ENCODE results near the gene CD47.
A peak's percentile ranks its signal among the peaks of the same experiment; 100 is the strongest.

CD47 gene

DNA sequence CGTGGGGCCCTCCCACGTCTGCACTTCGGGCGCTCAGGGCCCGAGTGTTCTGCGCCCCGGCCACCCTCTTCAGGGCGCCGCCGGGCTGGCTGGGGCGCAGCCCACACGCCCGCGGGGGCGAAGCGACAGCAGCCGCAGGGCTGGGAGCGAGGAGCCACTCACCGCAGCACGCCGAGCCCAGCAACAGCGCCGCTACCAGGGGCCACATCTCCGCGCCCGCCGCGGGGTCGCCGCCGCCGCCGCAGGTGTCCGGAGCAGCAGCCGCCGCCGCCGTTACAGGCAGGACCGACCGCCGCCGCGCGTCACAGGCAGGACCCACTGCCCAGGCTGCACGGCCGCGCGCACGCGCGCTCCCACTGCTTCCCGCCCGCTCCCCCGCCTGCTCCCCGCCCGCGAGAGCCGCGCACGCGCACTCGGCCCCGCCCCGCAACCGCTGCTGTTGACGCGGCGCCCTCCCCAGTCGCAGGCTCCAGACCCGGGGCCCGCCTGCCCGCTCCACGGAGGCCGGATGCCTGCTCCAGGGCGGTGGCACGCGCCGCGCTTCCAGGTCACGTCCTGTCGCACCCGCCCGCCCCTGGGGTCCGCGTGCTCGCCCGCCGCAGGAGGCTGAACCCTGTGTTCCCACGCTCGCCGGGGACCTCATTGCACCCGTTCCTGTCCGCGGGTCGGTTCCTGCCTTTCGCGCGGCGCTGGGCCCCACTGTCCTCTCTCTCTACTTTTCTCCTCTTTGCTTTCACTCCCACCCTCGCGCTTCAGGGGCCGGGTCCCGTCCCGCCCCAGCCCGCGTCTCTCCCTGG, at the start of gene CD47:
Gene CD47, minus strand, starts transcription at position 331 of the 797 bp plus-strand sequence. Its CDS starts 123 bp downstream, at position 208.
- DNase-seq (ENCODE audit: low spot score) (peak; percentile 85), ATAC-seq (ENCODE audit: low read depth) (peak; percentile 79)
- Histone ChIP-seq H3K27me3 (ENCODE audit: insufficient read depth, poor library complexity, severe bottlenecking) (no peaks in the 10 kb centered on the region), H3K4me3 (ENCODE audit: severe bottlenecking) (peak within 1 kb of the TSS; percentile 83), H3K9me3 (ENCODE audit: severe bottlenecking) (no peaks in the 10 kb centered on the region), H3K4me1 (ENCODE audit: insufficient read depth, poor library complexity, severe bottlenecking) (peaks cover 6% of the 10 kb centered on the region), H3K27ac (ENCODE audit: poor library complexity, severe bottlenecking) (peak within 1 kb of the TSS; percentile 22), H3K36me3 (ENCODE audit: low read depth) (no peaks in the 10 kb centered on the region)
- TF ChIP-seq, protein P1, sequence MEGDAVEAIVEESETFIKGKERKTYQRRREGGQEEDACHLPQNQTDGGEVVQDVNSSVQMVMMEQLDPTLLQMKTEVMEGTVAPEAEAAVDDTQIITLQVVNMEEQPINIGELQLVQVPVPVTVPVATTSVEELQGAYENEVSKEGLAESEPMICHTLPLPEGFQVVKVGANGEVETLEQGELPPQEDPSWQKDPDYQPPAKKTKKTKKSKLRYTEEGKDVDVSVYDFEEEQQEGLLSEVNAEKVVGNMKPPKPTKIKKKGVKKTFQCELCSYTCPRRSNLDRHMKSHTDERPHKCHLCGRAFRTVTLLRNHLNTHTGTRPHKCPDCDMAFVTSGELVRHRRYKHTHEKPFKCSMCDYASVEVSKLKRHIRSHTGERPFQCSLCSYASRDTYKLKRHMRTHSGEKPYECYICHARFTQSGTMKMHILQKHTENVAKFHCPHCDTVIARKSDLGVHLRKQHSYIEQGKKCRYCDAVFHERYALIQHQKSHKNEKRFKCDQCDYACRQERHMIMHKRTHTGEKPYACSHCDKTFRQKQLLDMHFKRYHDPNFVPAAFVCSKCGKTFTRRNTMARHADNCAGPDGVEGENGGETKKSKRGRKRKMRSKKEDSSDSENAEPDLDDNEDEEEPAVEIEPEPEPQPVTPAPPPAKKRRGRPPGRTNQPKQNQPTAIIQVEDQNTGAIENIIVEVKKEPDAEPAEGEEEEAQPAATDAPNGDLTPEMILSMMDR (IDR thresholded peaks at IDR 0.05; ENCODE audit: poor library complexity, severe bottlenecking) = no peak

GRCh38 chr3:108137460-108137814, 46.6 kb upstream of the CD47 start:
- no peak overlapping the region for H3K27ac ChIP-seq (ENCODE audit: poor library complexity, severe bottlenecking)
- ATAC-seq (ENCODE audit: low read depth) = no peak
- TF ChIP-seq, protein P1 (IDR thresholded peaks at IDR 0.05; ENCODE audit: poor library complexity, severe bottlenecking) = no peak

DNA sequence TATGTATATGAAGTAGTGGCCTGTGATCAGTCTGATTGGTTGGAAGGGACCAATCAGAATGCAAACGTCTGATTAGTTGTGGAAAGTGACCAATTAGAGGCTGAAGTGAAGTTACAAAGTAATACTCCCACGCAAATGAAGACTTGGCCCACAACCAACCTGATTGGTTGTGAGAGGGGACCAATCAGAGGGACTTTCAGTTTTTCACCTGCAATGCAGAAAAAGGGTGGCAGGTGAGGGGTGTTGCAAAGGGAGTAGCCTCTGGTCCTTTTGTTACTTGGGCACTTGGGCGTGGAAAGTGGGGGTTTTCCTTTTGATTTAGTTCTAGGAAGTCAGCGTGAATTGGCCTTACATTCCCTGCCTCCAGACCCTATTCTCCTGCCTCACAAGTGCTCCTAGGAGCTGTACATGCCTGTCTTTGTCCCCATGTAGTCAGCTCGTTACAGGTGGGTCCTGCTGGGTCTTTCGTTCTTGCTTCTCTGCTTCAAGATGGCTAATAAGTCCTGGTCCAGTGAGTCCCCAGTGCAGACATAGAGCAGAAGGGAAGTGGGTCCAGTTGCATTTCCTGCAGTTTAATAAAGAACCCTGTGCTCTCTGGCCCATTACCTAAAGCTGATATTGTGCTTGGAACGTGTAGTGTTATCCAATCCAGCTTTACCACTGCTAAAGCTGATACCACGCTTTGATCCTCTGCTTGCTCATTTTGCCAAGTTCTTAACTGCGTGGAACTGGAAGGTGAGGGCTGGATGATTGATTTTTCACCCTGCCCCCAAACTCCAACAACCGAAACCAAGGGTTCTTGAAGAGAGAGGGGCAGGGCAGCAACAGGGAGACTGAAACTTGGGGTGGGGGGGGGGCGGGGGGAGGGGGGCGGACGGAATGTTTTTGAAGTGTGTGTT, 46.0 kb upstream of the CD47 start:
- no peak for ATAC-seq (ENCODE audit: low read depth)
- Histone ChIP-seq H3K27me3 (ENCODE audit: insufficient read depth, poor library complexity, severe bottlenecking) (no peaks in the 10 kb centered on the region), H3K4me3 (ENCODE audit: severe bottlenecking) (no peak overlapping the region), H3K36me3 (ENCODE audit: low read depth) (no peaks in the 10 kb centered on the region), H3K4me1 (ENCODE audit: insufficient read depth, poor library complexity, severe bottlenecking) (peaks cover 15% of the 10 kb centered on the region), H3K27ac (ENCODE audit: poor library complexity, severe bottlenecking) (no peak overlapping the region), H3K9me3 (ENCODE audit: severe bottlenecking) (no peaks in the 10 kb centered on the region)
- TF ChIP-seq, protein P1 (IDR thresholded peaks at IDR 0.05; ENCODE audit: poor library complexity, severe bottlenecking) = no peak
- no peak for DNase-seq (ENCODE audit: low spot score)

More at GRCh38 chr3:108137460-108137814, 46.6 kb upstream of the CD47 start:
- no peak for DNase-seq (ENCODE audit: low spot score)
- Histone ChIP-seq H3K36me3 (ENCODE audit: low read depth) (no peaks in the 10 kb centered on the region), H3K4me3 (ENCODE audit: severe bottlenecking) (no peak overlapping the region), H3K27me3 (ENCODE audit: insufficient read depth, poor library complexity, severe bottlenecking) (no peaks in the 10 kb centered on the region), H3K4me1 (ENCODE audit: insufficient read depth, poor library complexity, severe bottlenecking) (peaks cover 8% of the 10 kb centered on the region), H3K9me3 (ENCODE audit: severe bottlenecking) (no peaks in the 10 kb centered on the region)

DNA sequence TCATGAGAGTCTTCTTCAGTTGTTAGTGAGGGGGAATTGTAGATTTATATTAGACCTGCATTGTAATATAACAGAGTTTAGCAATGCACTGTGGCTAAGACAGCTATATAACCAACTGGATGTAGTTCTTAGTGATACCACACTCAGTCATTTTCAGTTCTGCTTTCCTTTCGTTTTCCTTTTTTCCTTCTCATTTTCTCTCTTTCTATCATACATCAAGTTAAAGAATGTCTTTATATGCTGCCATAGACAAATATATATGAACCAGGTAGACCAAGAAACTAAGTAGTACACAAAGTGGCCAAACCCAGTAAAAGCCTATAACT, 43.7 kb upstream of the CD47 start:
- DNase-seq (ENCODE audit: low spot score) (no peak), ATAC-seq (ENCODE audit: low read depth) (no peak)
- TF ChIP-seq, protein P1 (IDR thresholded peaks at IDR 0.05; ENCODE audit: poor library complexity, severe bottlenecking) = no peak
- Histone ChIP-seq H3K4me1 (ENCODE audit: insufficient read depth, poor library complexity, severe bottlenecking) (peaks cover 31% of the 10 kb centered on the region), H3K27ac (ENCODE audit: poor library complexity, severe bottlenecking) (no peak overlapping the region), H3K27me3 (ENCODE audit: insufficient read depth, poor library complexity, severe bottlenecking) (no peaks in the 10 kb centered on the region), H3K9me3 (ENCODE audit: severe bottlenecking) (no peaks in the 10 kb centered on the region), H3K4me3 (ENCODE audit: severe bottlenecking) (no peak overlapping the region), H3K36me3 (ENCODE audit: low read depth) (no peaks in the 10 kb centered on the region)
